Stimulated activated CD4-positive, alpha-beta T cell treated with anti-CD3 and anti-CD28 coated beads, Interleukin-1b, Interleukin-23, amount 100 ng/mL, for 4 hours (primary cell): Measurements from ENCODE around the gene GYPB.
"Not testable (repeated sequence)": the region's sequence is repeated elsewhere in the genome, so short reads cannot be mapped to it uniquely, and the experiment has no call there.

Source experiments
- DNase-seq, 2 donors: peaks; one replicate each; pipeline ENCODE4 v3.0.0-alpha.2; 2020; ENCODE audit warnings: low read depth in 2 of 2

The GYPB gene

DNA sequence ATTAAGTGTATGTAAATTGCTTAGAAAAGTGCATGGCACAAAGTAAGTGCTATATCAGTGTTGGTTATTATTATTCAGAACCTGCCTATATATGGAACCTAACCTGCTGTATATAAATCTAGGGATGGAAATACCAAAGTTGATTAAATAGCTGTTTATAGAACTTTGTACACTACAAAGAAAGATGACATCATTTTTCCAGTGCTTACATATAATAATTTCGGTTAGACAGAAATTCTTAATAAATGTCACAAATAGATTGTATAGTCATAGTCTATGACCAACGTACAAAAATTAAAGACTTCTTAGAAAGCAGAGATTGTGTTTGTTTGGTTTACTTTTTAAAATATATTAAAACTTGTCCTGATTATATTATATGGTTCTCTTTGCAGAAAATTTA, 4.4 kb downstream of the GYPB start:
- DNase-seq, result no peak

DNA sequence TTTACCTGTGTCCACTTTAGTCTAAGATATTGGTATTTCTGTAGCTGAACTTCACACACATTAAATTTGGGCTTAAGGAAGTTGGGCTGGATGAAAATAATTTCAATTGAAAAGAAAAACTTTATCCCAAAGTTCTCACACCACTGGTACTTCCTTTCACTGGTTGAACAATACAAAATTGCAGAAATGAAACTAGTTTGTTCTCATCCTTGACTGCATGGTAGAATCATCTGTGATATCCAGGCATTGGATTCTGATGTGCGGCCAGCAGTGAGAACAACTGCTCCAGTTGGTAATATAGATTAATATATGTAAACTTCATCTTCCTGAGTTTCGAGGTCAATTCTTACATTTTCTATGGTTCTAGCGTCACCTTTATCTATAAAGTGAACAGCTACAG, 10.6 kb downstream of the GYPB start:
- DNase-seq, result not testable (repeated sequence)

DNA sequence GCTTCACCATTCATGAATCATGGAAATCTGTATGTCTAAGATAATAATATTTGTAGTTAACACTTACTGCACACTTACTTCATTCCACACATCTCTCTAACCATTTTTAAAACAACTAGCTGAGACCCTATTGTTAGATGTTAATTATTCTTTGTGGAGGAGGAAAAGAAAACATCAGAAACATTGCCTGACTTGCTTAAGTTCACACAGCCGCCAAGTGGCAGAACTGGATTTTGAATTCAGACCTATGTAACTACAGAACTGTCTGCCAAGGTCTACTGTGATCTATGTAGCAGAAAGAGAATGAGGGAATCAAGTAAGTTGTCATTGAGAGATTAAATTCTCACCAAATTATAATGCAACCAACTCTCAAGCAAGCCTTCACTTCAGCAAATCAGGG, 11.2 kb downstream of the GYPB start:
- not testable (repeated sequence) for DNase-seq

DNA sequence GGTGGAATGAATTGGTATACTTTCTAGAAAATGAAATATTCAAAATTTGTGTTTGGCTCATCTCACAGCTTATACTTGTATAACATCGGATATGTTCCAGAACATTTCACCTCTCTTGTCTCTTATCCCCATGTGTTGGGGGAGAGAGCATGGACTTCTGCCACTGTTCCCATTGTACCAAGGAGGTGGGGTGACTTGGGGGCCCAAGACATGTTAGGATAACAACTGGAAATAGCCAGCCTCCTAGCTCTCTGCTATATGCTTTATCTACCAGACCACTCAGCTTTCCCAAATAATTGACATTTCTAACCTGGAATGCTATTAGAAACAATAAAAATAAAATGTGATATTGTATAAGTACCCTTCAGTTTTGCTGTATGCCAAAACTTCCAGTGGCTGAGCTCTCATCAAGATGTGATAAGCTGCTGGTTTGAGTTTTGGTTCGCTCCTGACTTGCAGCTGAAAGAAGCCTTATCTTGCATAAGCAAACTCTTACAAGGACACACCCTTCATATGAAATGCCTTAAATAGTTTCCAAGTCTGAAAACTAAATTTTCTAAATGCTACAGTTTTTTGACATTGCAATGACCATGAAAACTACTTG, 12.9 kb downstream of the GYPB start:
- DNase-seq, result not testable (repeated sequence)

DNA sequence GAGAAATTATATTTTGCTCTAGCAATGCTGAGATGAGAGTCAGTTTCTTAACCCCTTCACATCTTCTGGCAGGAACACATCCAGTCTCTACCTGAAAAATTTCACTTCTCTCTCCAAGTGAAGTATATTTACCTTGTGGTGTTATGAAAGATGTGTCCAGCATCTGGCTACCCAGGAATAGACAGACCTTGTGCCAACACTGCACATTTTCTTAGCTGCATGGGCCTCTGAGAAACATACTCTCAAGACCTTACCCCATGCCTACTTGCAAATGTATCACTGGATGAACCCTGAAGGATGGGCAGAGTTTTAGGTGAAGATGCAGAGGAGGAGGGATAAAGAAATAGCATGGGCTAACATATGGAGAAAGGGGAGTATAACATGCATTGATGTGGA, 13.6 kb downstream of the GYPB start:
- DNase-seq, result not testable (repeated sequence)

DNA sequence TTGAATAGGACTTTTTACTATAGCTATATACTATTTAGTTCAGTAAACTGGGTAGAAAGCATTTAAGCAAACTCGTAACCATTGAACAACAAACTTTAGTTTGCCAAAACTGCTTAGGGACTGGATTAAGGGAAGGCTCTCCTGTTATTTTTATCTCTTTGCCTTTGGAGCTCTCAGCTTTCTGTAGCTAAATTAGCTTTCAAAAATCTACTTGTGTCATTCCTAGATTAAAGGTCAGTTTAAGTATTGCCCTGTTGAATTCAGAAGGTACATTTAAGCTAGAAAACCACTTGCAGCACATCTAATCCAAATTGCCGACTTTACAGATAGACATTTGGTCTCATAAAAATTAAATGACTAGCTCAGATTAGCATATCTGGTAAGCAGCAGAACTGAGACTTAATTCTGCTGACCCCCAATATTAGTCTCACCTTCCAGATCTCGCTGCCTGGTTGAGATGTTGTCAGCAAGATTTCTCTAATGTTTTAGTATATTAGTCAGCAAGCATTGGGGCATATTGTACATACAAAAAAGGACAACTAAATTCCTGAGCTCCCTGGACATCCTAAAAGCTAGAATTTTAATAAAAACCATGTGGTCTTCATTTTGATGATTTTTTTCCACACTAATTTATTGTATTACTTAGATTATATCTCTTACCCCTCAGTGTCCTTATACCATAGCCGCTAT, 14.2 kb downstream of the GYPB start:
- DNase-seq, result not testable (repeated sequence)

- not testable (repeated sequence) for DNase-seq
Measured at GRCh38 chr4:144003890-144004265, 15.3 kb downstream of the GYPB start.

DNA sequence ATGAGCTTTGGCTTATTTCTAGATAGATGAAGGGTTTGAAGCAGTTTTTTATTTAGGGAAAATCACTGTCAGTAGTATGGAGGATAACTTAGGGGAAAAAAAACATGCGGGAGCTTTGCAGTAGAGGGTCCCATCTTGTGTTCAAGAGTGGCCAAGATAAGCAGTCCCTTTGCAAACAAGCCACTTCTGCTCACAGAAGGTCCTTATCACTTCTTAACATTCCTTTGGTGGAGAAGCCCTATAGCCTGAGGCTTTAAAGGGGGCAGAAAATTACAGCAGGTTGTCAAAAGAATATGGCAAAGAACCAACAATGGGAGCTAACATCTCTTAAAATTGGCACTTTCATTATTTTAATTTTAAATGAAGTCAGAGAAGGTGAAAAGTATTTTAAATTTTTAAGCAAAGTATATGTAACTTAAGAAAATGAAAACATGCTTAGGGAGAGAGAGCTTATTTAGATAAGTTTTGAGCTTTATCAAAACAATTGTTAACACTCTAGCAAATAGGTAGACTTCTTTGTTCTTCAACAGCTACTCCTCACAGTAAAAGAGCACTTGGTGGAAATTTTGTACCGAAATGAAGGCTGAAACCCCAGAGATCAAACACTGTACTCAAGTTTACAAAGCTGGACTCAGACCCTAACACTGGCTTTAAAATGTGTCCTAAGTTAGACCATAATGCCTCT, 15.8 kb downstream of the GYPB start:
- DNase-seq, result not testable (repeated sequence)

- not testable (repeated sequence) for DNase-seq
Measured at GRCh38 chr4:144000331-144000995, 18.7 kb downstream of the GYPB start.

GRCh38 chr4:143996193-143996592, 23.0 kb downstream of the GYPB start:
- DNase-seq, result not testable (repeated sequence)

- not testable (repeated sequence) for DNase-seq
Measured at GRCh38 chr4:143991761-143992160, 27.4 kb downstream of the GYPB start.

GRCh38 chr4:143990717-143991116, 28.5 kb downstream of the GYPB start:
- DNase-seq, result not testable (repeated sequence)

- DNase-seq, result no peak
Measured at GRCh38 chr4:143986180-143986579, 33.0 kb downstream of the GYPB start.

DNA sequence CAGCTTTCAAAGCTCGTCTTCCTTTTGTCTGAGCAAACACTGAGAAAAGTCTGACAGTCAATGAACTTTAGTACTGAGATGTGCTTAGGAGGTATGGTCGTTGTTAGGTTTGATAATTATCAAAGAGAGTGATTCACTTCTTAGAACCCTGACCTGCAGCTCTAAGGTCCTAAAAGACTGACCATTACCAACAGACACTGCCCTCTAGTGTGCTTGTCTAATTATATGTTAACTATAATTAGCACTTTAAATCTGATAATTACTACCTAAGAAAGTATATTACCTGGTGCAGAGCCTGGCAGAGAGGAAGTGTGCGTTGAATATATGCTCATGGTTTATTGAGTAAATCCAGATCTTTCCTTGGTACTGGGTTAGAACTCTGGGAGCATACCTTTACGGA, 38.4 kb downstream of the GYPB start:
- not testable (repeated sequence) for DNase-seq

DNA sequence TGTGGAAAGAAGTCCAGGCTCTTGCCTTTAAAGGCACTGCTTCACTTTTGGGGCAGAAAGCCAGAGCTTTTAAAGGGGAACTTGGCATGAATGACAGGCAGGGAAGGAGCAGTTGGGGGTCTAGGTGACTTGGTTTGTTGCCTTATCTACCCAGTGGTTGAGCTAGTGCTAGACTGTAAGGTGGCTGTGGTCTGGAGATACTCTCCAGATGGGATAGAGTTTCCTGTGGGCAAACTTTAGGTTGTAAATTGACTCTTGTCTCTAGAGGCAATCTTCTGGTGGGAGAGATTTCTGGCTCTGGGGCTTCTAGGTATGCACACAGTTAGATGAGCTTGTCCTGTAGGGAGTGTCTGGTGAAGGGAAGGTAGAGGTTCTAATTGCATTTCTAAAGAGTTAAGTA, 43.7 kb downstream of the GYPB start:
- not testable (repeated sequence) for DNase-seq

DNA sequence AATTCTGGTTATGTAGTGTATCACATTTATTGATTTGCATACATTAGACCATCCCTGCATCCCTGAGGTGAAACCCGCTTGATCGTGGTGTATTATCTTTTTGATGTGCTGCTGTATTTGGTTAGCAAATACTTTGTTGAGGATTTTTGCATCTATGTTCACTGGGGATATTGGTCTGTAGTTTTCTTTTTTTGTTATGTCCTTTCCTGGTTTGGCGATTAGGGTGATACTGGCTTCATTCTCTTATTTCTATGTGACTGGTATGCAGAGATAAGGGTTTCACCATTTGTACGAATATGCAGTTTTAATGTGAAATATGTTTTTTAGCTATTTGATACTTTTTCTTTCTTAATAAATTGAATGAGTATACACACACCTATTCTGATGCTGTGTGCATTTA, 45.2 kb downstream of the GYPB start:
- DNase-seq, result not testable (repeated sequence)

DNA sequence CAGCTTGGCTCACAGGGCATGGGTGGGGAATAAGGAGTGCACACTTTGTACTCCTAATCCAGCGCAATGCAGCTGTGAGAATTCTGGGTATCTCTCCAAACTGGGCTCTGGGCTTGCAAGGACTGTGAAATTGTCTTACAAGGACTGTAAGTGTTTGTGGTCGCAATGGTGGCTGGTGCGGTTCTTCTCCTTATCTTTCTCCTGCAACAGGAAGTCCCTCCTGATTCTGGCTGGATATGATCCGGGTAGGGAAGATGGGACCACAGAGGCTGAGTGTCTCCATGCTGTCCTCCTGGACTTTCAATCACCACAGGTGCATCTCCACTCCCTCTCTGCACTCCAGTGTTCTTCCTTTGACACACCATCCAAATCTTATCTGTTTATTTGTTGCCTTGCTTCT, 58.1 kb downstream of the GYPB start:
- DNase-seq, result no peak

DNA sequence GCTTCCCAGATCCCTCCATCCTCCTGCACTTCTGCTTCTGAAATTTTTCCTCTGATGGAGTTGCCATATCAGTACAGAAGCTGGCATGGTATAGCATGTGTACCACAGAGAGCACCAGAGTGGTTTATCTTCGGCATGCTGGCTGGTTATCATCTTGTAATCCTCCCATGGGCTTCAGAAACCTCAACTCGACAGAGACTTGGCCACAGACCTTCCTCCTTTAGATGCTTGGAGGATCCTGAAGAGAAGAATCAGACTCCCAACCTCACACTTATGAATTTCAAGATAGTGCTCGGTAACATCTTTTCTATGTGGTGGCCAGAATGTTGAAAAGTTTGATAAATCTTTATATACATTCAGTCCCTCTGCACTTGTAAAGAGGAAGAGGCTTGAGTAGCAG, 63.9 kb downstream of the GYPB start:
- not testable (repeated sequence) for DNase-seq

DNA sequence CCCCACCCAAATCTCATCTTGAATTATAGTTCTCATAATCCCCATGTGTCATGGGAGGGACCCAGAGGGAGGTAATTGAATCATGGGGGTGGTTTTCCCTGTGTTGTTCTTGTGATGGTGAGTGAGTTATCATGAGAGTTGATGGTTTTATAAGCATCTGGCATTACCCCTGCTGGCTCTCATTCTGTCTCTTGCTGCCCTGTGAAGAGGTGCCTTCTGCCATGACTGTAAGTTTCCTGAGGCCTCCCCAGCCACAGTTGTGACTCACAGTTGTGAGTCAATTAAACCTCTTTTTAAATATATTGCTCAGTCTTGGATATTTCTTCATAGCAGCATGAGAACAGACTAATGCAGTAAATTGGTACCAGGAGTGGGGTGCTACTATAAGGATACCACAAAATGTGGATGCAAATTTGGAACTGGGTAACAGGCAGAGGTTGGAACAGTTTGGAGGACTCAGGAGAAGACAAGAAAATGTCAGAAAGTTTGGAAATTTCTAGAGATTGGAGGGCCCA, 67.7 kb downstream of the GYPB start:
- not testable (repeated sequence) for DNase-seq

DNA sequence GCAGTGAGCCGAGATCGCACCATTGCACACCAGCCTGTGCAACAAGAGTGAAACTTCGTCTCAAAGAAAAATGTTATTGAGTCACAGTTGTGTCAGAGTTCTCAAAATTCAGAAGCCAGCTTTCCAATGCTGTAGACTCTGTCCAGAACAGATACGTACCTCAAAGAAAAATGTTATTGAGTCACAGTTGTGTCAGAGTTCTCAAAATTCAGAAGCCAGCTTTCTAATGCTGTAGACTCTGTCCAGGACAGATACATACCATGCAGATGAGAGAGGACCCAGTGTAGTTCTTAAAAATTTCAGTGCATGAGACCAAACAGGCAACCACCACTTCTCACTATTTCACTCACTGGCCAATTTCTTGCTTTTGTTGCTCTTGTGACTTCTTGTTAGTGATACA, 68.2 kb downstream of the GYPB start:
- not testable (repeated sequence) for DNase-seq

DNA sequence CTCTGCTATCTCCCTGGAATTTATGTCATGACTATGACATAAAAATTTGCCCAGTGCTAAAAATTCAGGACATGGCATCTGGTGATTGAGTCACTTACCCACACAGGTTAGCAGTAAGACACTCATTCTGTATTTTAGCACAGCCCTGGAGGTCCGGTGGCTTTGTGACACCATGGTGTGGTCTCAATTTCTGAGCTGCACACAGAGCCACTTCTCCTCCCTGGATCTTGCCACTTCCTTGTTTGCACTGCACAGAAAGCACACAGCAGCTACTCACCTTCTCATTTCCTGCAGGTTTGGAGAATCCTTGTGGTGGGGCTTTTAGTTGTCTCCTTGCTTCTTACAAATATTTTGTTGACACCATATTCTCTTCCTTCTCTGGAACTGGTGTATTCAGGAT, 69.0 kb downstream of the GYPB start:
- DNase-seq, result not testable (repeated sequence)

DNA sequence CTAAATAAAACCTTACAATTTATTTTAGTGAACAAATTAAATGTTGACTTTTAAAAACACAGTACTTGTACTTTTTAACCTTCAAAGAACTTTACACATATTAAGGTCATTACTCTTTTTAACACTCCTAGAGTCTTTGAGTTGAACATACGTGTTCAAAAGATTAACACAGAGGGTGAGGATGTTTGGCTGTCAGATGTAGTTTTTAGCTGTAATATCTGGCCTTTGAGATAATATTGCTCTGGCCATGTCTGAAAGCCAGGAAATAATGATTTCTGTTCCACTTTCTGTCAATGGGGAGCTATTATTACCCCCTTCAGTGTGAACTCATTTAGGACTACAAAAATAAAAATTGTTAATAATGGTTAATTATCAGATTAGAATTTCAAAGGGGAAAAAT, 71.7 kb downstream of the GYPB start:
- DNase-seq, result not testable (repeated sequence)
